ENCODE measurements around the gene UBA3. TPM values are rescaled to one million over a fixed set of nuclear protein-coding genes. Genes with fewer than 3 reads are reported as not detected.

Gene UBA3
- total and polyA plus RNA-seq, 2 of the 13 experiments (the other 11 are each of a cell fraction or from before 2014, with no cell fraction given): 40.7 to 49.0 TPM

GRCh38 chr3:69013253-69014021 lies 66.7 kb downstream of the UBA3 start, which contains the start of gene EOGT (continued):
- TF ChIP-seq PHF8 (CRISPR knock-in tag; IDR thresholded peaks at IDR 0.05) (peak; percentile 82), HDAC2 (CRISPR knock-in tag; IDR thresholded peaks at IDR 0.05) (no peak; the same call in 1 of the 2 replicates), NFE2L2 (IDR thresholded peaks at IDR 0.05; ENCODE audit: low read length) (no peak), NBN (conservative IDR thresholded peaks at IDR 0.05) (no peak), ZNF746 (CRISPR knock-in tag; IDR thresholded peaks at IDR 0.05) (no peak), POGZ (CRISPR knock-in tag; IDR thresholded peaks at IDR 0.05) (peak; percentile 84), ZNF251 (CRISPR knock-in tag; IDR thresholded peaks at IDR 0.05) (no peak), PAX8 (CRISPR knock-in tag; IDR thresholded peaks at IDR 0.05; ENCODE audit: borderline replicate concordance) (no peak), AGO1 (IDR thresholded peaks at IDR 0.05; ENCODE audit: low read depth, low read length, poor library complexity, severe bottlenecking) (peak; percentile 82), MAFF (IDR thresholded peaks at IDR 0.05; ENCODE audit: low read depth, low read length) (no peak), PREB (CRISPR knock-in tag; IDR thresholded peaks at IDR 0.05) (no peak), ZNF264 (CRISPR knock-in tag; IDR thresholded peaks at IDR 0.05) (0 out of 2 replicates have a peak, but pooled peaks have one; percentile 13), ZNF570 (CRISPR knock-in tag; IDR thresholded peaks at IDR 0.05; ENCODE audit: borderline replicate concordance) (no peak), CC2D1A (CRISPR knock-in tag; IDR thresholded peaks at IDR 0.05) (no peak), ZIK1 (CRISPR knock-in tag; IDR thresholded peaks at IDR 0.05; ENCODE audit: borderline replicate concordance, low read depth) (no peak; the same call in 1 of the 2 replicates), RFX5 (IDR thresholded peaks at IDR 0.05; ENCODE audit: low read depth, low read length) (0 out of 2 replicates have a peak, but pooled peaks have one; percentile 10), ATF4 (CRISPR knock-in tag; IDR thresholded peaks at IDR 0.05) (peak in 1 of 2 experiments; percentile 36; a peak in 1 of 4 replicates), MAZ (IDR thresholded peaks at IDR 0.05; ENCODE audit: borderline replicate concordance, low read depth, low read length) (no peak), MAZ (CRISPR knock-in tag; IDR thresholded peaks at IDR 0.05; ENCODE audit: low read depth) (peak; percentile 86), ZNF773 (CRISPR knock-in tag; IDR thresholded peaks at IDR 0.05; ENCODE audit: borderline replicate concordance) (peak; percentile 45; the same call in 1 of the 2 replicates), ZNF496 (CRISPR knock-in tag; IDR thresholded peaks at IDR 0.05; ENCODE audit: insufficient replicate concordance) (no peak), SMYD3 (CRISPR knock-in tag; IDR thresholded peaks at IDR 0.05) (no peak), RELA (CRISPR knock-in tag; IDR thresholded peaks at IDR 0.05) (no peak), GMEB1 (CRISPR knock-in tag; IDR thresholded peaks at IDR 0.05; ENCODE audit: borderline replicate concordance) (peak; percentile 64; the same call in 1 of the 2 replicates), ZNF772 (CRISPR knock-in tag; IDR thresholded peaks at IDR 0.05) (peak; percentile 63; the same call in 1 of the 2 replicates)
- TF ChIP-seq, protein P1, sequence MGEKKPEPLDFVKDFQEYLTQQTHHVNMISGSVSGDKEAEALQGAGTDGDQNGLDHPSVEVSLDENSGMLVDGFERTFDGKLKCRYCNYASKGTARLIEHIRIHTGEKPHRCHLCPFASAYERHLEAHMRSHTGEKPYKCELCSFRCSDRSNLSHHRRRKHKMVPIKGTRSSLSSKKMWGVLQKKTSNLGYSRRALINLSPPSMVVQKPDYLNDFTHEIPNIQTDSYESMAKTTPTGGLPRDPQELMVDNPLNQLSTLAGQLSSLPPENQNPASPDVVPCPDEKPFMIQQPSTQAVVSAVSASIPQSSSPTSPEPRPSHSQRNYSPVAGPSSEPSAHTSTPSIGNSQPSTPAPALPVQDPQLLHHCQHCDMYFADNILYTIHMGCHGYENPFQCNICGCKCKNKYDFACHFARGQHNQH (CRISPR knock-in tag; IDR thresholded peaks at IDR 0.05): peak; percentile 44; the same call in 1 of the 2 replicates
